GM18505 (cell line): ENCODE results near the gene SCLT1.
A peak's percentile ranks its signal among the peaks of the same experiment; 100 is the strongest.

Experiments
- ATAC-seq: cut with Tn5 transposase; IDR thresholded peaks from one replicate; pipeline ENCODE4 v1.9.1; 2021; ENCODE audit not compliant: unreplicated experiment
- POLR2A ChIP-seq: IDR thresholded peaks from 4 replicates; pipeline ENCODE4 v1.6.1; 2011; ENCODE audit warnings: borderline replicate concordance; ENCODE audit not compliant: insufficient read depth, insufficient read length; ENCODE audit errors: extremely low read depth

Gene SCLT1

GRCh38 chr4:128958194-128958593 lies 135.1 kb downstream of the SCLT1 start:
- no peak for ATAC-seq
- no peak for TF ChIP-seq POLR2A

DNA sequence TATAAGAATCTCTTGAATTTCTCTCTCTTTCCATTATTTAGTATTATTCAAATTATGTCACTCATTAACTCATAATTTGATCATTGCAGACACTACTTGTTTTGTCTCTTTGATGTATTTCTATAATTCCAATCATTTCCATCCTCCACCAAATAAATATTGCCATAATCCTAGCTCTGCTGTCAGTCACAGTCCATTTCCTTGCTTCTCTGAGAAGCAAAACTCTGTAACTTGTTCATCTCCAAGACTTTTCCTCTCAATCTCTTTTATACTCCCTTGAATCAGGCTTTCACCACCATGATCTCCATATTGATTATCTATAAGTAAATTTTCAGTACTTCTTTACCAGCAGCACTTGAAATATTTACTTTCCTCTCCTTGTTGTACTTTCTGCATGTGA lies 135.9 kb downstream of the SCLT1 start:
- no peak for TF ChIP-seq POLR2A
- ATAC-seq, result no peak

- ATAC-seq, result no peak
- TF ChIP-seq POLR2A, result no peak
Observed at GRCh38 chr4:128955751-128956150, 137.6 kb downstream of the SCLT1 start.

- TF ChIP-seq POLR2A, result no peak
- no peak for ATAC-seq
Observed at GRCh38 chr4:128954941-128955340, 138.4 kb downstream of the SCLT1 start.

DNA sequence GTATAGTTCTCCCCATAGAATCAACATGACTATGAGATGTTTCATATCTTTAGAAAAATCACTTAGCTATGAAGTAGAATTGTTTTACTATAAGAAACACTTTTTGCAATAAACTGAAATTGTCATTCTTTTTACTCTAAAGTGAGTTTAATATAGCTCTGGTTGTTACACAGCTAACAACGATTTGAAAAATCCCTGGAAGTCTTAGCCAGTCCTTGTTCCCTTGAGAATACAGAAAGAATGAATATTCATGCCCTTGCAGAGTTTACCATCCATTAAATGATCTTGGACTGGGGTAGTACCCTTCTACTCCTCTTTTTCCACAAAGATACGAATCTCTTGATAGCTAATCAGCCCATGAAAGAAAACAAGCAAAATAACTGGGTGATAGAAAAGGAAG lies 142.0 kb downstream of the SCLT1 start:
- no peak for TF ChIP-seq POLR2A
- no peak for ATAC-seq

GRCh38 chr4:128950796-128951195 lies 142.5 kb downstream of the SCLT1 start:
- no peak for ATAC-seq
- TF ChIP-seq POLR2A, result no peak

- ATAC-seq, result no peak
- TF ChIP-seq POLR2A, result no peak
Observed at GRCh38 chr4:128946916-128947315, 146.4 kb downstream of the SCLT1 start.

- no peak for TF ChIP-seq POLR2A
- ATAC-seq, result no peak
Observed at GRCh38 chr4:128942607-128943006, 150.7 kb downstream of the SCLT1 start.

DNA sequence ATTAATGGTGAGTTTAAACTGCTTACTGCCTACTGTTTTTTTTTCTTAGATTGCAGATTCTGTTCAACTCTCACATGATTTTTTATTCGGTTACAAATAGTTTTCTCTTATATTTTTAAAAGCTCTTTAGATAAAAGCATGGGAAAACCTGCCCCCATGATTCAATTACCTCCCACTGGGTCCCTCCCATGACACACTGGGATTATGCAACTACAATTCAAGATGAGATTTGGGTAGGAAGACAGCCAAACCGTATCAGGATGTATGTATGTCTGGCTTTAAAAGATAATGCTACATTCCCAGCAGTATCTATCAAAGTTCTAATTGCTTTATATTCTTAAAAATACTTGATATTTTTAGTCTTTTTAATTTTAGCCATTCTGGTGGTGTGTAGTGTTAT lies 152.4 kb downstream of the SCLT1 start:
- ATAC-seq, result no peak
- no peak for TF ChIP-seq POLR2A

GRCh38 chr4:128930051-128930450 lies 163.3 kb downstream of the SCLT1 start:
- ATAC-seq, result no peak
- no peak for TF ChIP-seq POLR2A

DNA sequence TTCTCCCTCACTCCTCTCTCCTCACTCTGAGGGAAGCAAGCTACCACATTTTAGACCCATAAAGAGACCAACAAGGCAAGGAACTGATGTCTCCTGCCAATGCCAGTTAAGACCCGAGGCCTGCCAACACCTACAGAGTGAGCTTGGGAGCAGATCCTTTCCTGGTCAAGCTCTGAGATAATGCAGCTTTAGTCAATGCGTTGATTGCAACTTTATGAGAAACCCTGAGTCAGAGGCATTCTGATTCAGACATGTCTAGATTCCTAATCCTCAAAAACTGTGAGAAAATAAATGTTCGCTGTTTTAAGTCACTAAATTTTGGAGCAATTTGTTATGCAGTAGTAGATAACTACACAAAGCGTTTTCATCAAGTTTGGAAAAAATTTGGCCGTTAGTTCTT lies 168.4 kb downstream of the SCLT1 start:
- no peak for TF ChIP-seq POLR2A
- no peak for ATAC-seq

- TF ChIP-seq POLR2A, result no peak
- no peak for ATAC-seq
Observed at GRCh38 chr4:128921954-128922353, 171.4 kb downstream of the SCLT1 start.

GRCh38 chr4:128917781-128918180 lies 175.6 kb downstream of the SCLT1 start:
- ATAC-seq, result peak; percentile 86
- TF ChIP-seq POLR2A, result no peak

GRCh38 chr4:128916832-128917231 lies 176.5 kb downstream of the SCLT1 start:
- TF ChIP-seq POLR2A, result no peak
- ATAC-seq, result peak; percentile 60

DNA sequence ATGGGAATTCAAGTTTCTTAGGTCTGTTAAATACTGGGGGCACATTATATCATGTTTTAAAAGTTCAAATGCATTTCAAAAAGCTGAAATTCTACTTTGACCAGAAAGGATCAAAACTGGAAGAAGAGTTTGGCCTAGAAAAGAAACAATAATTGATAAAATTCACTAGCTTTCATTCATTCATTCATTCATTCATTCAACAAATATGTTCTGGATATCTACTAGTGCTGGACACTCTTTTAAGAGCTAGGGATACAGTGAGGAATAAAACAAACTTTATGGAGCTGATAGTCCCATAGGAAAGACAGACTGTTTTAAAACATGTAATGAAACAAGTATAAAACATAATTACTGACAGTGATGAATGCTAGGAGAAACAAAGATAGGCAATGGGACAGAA lies 177.8 kb downstream of the SCLT1 start:
- ATAC-seq, result no peak
- no peak for TF ChIP-seq POLR2A
